HL-60/S4 (cell line): ENCODE measurements around the gene TTC22.

Source experiments
- in situ Hi-C: fragments of 300-500 bp; cut with MboI; formaldehyde crosslinking; loops from 2 replicates; pipeline ENCODE4 v1.14.3; 2022; ENCODE audit warnings: low sequenced_read_pairs

The TTC22 gene

DNA sequence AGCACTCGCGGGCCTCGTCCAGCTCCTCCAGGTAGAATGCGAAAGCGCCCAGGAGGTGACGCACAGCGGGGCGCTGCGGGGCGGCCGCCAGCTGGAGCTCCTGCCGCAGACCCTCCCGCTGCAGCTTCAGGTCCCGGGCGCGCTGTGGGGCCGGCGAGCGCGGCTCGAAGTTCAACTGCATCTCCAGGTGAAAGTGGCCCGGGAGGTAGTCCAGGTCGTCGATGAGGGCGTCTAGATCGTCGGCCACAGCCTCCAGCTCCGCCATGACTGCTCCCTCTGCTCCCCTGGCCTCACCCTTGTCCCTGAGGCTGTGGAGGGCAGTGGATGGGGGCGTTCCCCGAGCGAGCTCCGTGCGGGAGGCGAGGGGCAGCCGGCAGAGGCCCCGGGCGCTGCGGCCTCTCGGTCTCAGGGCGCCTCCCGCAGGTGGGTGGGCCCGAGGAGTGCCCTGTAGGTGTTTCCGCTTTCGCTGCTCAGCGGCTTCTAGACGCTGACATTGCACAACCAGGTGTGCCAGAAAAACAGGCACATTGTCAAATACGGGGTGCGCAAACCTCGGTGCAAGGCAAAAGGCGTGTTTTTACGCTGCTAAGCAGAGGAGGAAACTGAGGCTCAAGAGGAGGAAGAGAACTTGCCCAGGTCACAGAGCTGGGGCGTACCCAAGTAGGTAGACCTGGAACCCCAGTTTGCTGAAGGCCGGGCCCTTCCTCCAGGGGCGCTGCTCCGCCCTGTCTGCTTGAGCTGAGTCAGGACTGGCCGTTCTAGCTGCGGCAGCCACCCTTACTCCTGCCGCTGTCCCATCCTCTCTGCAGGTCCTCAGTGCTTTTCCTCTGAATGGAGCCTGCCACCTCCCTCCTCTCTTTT lies at the start of gene TTC22:
TTC22 (minus strand) TSS at position 425 of the 861 bp plus-strand sequence; CDS start at position 265, 160 bp downstream.
- in situ Hi-C loops: no loop called here

DNA sequence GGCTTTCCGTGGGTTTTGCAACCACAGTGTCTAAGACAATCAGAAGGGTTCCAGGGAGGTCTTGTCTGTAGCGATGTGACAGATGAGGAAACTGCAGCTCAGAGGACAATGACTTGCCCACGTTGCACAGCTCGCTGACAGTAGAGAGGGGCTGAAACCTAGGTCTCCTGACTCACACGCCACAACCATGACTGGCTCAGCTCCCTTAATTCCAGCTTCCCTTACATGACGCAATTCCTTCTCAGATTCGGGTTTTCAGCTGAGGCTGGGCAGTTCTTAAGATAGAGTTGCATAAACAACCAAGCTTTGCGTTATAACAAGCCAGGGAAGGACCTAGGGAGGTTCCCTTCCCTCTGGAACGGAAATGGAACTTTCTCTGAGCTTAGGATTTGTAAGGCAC lies 49.6 kb upstream of the TTC22 start:
- in situ Hi-C loops: no loop called here

DNA sequence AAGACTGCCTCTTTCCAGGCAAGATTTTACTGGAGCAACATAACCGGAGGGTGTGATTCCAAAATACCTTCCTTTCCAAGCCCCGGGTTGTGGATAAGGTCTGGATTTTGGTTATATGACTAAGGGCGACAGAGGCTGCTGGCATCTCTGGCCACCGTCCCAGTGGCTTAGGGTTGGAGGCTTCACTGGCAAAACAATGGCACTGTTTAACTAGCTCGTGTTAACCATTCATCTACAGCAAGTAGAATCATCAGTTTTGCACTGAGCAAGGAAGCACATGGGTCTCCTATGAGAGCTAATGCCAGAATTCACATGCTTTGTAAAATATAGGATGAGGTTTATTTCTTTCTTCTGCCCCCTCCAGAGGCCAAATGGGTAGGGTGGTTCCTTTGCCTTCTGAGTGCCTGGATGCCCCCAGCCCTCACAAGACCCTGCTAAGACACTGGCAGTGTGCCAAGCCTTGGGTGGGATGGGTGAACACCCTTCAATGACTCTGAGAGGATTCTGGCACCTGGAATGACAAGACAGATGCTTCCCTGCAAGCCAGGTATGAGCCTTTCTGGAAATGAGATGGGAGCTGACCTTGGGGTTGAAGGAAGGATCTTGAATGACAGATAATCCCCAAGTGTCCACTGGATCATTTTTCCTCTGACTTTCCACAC lies 49.1 kb upstream of the TTC22 start:
- in situ Hi-C loops: no loop called here

DNA sequence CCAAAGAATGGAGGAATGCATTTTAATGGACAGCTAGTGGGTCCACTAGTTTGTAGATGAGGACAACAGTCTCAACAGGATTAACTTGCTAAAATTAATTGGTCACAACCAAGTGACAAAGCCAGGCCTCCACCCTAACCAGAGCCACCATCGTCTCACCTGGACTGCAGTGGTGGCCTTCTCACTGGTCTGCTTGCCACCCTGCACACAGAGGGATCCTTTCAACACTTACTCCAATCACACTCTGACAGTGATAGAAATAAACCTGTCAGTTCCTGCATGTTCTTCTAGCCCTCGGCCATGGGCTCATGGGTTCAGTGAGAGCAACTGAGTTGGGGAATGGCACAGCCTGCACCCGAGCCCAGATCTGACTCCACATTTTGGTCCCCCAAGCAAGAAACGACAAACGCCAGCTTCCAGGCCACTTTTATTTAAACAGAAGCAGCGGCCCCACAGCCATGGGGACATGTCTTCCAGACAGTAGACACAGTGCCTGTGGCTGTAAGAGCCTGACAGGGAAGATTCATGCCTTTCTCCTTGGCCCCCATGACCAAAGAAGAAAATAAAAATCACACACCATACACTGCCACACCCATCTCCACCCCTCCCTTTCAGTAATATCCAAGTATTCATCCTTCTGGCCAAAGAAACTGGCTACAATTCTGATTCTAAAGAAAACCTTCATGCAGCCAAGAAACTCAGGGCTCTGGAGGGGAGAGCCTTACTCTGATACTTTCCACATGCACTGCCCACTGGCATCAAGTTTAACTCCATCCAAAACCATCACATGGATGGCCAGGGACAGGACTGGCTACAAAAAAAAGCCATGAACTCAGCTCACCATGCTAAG lies 48.3 kb upstream of the TTC22 start:
- in situ Hi-C loops: no loop called here

DNA sequence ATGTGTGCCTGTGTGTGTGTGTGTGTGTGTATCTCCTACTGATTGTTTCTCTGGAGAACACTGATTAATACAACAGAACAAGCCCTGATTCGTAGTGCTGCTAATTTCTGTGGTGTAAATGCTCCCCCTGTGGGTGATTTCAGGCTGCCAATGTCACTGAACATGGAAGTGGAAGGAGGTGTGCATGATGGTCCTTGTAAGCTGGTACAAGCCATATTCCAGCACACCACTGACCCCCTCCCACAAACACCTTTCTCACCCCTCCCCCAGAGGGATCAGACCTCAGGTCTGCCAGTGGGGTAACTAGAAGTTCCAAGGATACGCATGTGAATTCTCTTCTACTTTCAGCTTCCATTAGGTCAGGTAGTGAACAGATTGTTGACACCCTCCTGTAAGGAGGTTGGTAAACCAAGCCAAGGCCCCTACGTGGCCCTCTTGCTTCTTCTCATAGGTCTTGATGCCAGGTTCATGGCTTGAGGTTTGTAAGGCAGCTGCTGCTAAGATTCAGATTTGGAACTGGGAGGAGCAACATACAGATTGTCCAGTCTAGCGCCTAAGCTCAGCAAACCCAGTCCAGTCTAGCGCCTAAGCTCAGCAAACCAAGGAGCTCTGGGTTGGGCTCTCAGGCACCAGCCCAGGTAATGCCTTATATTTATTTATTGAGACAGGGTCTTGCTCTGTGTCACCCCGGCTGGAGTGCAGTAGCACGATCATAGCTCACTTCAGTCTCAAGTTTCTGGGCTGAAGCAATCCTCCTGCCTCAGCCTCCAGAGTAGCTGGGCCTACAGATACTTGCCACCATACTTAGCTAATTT lies 47.2 kb upstream of the TTC22 start:
- in situ Hi-C loops: no loop called here

DNA sequence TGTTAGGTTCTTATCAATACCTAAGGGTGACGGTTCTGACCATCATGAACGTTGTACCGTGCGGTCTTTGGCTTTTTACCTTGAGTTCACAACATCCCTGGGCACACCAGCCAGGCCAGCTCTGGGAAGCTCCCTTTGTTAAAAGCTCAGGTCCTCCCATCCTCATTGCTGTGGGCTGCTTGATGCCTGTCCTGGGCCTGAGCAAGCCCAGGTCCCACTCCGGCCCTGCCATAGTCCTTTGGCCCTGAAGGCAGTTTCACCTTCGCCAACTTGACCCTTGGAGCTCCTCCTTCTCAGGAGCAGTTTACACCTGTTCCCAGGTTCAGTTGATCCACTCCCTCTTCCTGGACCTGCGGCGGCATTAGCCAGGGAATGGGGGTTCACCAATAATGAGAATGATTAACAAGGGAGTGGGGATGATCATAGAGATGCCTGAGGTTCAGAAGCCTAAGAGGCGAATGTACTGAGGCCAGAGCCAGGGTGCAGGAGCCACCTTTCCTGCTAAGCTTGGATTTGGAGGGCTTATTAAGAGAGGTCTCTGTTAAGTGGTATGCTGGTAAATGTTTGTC lies 45.7 kb upstream of the TTC22 start:
- in situ Hi-C loops: no loop called here

DNA sequence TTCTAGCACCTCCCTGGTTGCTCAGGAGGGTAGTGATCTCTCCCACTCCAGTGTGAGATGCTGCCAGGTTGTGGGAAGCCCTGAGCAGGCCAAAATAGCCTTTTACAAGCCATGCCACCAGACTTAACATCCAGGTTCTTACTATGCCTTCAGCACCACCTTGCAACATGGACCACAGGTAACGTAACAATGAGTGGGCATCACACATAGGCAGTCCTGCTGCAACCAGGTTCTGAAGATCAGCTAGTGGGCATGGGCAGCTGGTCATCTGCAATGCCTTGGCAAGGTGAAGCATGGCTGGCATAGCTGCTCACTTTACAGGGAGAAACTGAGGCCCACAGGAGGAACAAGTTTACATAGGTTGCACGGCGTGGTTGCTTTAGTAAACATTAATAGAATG lies 45.2 kb upstream of the TTC22 start:
- in situ Hi-C loops: no loop called here

DNA sequence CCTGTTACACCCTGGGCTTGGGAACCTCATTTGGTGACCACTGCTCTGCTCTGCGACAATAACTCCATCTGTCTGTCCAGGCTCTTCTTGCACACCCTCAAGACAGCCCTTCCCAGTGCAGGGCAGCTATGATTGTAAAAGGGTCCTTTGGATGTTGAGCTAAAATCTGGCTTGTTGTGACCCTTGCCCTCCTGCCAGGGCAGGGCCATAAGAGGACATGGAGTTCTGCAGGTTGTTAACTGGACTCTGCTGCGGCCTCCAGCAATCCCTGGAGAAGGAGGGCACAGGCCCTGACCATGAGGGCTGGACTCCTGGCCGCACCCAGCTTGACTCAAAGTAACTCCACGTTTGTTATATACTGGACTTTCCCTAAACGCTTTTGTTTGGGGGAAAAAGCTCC lies 44.6 kb upstream of the TTC22 start:
- in situ Hi-C loops: no loop called here

DNA sequence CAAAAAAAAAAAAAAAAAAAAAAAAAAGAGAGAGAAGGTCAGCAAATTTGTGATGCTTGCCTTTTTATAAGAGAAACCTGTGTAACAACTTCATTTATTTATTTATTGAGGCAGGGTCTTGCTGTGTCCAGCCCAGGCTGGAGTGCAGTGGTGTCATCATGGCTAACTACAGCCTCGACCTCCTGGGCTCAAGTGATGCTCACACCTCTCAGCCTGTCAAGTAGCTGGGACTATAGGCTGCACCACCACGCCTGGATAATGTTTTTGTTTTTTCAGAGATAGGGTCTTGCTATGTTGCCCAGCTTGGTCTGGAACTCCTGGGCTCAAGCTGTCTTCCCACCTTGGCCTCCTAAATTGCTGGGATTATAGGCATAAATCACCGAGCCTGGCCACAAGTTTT lies 43.4 kb upstream of the TTC22 start:
- in situ Hi-C loops: no loop called here

DNA sequence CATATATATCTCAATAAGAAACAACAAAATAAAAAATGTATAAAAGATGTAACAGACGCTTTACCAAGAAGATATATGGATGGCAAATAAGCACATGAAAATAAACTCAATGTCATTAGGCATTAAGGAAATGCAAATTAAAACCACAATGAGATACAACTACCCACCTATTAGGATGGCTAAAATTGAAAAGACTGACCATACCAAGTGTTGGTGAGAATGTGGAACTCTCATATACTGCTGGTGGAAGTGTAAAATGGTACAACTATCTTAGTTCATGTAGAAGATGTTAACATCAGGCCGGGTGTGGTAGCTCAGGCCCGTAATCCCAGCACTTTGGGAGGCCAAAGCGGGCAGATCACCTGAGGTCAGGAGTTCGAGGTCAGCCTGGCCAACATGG lies 42.3 kb upstream of the TTC22 start:
- in situ Hi-C loops: no loop called here

DNA sequence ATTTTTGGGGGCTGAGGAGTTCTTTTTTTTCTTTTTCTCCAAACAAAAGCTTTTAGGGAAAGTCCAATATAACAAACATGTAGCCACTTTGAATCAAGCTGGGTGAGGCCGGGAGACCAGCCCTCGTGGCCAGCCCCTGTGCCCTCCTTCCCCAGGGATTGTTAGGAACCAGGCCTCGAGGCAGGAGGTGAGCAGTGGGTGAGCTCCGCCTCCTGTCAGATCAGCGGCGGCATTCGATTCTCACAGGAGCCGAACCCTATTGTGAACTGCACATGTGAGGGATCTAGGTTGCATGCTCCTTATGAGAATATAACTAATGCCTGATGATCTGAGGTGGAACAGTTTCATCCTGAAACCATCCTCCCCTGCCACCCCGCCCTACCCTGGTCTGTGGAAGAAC lies 41.8 kb upstream of the TTC22 start:
- in situ Hi-C loops: no loop called here

DNA sequence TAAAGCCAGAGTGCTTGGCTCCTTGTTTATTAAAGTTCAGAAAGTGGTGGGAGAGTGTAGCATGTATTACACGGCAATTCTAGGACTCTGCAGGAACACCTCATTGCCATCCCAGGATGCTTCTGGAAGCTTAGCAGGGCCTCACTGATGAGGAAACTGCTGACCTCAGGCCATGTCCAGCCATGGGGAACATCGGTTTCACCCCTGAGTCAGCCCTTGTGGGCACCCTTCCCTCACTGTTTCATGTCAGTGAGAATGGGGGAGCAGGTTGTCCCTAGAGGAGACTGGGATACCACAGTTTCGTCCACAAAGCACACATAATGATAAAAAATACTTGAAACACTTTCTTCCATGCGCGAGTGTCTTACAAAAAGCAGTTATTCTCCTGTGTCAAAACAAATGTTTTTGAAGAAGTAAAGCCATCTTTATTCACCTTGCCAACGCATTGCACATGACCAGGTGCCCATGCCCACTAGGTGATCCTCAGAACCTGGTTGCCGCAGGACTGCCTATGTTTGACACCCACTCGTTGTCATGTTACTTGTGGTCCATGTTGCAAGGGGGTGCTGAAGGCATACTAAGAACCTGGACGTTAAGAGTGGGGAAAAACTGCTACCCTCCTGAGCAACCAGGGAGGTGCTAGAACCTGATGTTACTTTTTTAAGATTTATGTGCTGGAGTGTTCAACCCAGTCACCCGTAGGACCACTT lies 41.2 kb upstream of the TTC22 start:
- in situ Hi-C loops: no loop called here

DNA sequence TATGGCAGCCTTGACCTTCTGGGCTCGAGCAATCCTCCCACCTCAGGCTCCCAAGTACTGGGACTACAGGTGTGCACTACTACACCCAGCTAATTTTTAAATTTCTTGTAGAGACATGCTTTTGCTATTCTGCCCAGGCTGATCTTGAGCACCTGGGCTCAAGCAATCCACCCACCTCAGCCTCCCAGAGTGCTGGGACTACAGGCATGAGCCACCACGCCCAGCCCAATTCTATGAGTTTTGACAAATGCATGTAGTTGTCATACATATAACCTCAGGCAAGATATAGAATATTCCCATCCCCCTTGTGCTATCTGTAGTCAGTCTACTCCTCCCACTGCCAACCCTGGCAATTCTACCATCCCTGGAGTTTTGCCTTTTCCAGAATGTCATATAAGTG lies 38.7 kb upstream of the TTC22 start:
- in situ Hi-C loops: no loop called here

DNA sequence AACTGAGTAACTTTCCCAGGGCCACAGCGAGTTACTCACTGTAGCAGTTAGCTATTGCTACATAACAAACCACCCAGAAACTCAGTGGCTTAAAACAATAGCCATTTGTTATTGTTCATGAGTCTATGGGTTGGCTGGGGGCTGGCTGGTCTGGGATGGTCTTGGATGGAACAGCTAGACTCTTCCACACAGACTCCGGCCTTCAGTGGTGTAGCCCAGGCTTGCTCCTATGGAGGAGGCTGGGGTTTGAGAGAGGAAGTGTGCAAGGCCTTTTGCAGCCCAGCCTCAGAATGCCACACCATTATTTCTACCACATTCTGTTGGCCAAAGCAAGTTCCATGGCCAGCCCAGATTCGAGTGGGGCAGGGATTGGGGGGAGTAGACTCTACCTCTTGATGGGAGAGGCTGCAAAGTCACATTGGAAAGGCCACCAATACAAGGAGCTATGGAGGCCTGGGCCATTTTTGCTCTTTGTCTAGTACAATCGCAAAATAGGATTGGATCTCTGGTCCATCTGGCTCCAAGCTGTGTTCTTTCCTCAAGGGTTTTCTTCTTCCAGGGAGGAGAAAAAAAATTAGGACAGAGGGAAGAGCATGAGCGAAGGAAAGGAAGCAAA lies 37.5 kb upstream of the TTC22 start:
- in situ Hi-C loops: no loop called here

DNA sequence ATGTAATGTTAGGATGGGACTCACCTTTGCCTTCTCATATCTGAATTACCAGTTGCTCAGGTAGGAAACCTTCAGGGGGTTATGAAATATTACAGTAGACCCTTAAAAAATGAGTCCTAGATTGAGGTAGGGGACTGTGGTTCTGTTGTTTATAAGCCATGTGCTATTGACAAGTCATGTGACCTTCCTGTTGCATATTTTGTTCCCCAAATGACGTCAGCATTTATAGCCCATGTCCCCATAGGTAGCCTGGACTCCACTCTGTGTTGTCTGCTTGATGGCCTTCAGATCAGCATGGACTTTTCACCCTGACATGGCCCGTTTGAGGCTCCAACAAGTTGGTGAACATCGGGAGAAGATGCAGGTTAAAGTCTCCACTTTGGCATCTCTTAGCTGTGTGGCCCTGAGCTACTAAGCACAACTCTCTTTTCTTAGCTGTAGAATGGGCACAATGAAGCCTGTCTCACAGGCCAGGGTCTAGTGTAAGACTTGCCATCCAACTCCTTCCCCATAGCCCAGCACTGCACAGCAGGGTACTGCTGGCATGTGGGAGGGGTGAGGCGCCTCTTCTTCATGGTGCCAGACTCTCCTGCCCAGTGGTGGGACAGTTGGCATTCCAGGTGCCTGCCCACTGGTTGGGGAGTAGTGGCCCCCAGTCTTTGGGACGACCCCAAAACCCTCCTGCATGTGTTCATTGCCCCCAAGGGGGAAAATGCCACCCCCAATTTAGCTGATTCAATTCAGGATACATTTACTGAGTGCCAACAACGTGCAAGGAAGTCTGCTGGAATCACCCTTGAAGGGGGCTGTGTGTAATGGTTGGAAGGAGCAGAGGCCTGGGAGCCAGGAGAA lies 36.1 kb upstream of the TTC22 start:
- in situ Hi-C loops: no loop called here

DNA sequence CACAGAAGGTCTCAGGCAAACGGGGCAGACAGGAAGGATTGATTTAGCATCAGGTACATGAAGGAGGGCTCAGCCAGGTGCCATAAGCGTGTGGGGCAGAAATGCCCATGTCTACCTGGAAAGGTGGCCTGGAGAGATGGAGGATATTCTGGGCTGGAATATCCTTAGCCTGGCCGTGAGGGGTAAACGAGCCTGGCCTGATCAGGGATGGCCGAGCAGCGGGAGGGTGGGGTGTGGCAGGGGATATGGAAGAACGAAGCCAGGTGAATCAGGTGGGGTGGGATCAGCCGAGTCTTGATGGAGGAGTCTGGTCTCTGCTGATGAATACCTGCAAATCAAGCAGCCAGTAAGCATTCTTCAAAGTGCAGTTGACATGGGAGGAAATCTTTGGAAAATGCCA lies 35.5 kb upstream of the TTC22 start:
- in situ Hi-C loops: no loop called here

DNA sequence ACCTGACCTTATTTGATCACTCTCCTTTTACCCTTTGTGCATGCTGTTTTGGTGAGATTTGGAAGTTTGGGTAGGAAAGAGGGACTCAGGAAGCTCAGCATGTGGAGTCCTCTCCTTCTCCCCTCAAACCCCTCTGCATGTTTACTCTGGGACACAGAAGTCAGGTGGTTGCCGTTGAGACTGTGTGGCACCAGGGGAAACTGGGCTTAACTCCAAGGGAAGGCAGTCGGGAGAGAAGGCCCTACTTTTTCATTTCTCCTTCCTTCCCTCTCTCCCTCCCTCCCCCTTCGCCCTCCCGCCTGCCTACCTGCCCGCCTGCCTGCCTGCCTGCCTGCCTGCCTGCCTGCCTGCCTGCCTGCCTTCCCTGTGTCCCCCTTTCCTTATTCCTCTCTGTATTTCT lies 34.8 kb upstream of the TTC22 start:
- in situ Hi-C loops: no loop called here

DNA sequence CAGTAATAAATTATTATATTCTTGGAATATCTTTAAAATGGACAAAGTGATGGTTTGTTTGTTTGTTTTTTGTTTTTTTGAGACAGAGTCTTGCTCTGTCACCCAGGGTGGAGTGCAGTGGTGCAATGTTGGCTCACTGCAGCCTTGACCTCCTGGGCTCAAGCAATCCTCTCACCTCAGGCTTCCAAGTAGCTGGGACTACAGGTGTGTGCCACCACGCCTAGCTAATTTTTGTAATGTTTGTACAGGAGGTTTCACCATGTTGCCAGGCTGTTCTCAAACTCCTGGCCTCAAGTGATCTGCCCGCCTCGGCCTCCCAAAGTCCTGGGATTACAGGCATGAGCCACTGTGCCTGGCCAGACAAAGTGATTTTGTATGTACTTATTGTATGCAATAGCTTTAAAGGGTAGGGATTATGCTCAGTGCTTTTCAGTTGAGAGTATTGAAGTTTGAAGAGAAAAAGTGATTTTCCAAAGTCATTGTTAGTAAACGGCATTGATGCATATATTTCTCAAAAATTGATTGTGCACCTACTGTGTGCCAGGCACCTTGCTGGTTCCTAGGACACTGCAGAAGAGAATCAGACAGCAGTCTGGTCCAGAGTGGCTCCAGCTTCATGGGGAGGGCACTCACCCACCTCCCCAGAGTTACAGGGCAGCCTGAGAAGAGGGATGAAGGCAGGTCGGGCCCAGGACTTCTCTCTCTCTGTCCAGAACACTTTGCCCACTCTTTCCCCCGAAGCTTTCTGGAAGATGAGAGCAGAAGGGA lies 34.2 kb upstream of the TTC22 start:
- in situ Hi-C loops: no loop called here
